Measurements from ENCODE around the gene HOTAIR. TPM values are rescaled to one million over a fixed set of nuclear protein-coding genes. Genes with fewer than 3 reads are reported as not detected.

The HOTAIR gene
- total RNA-seq (2022; extraction: Qiagen RNA extraction; ENCODE audit: low read depth) = 0.16 to 0.24 TPM (median 0.18 TPM) in 3 of 5 replicates, not detected in the others

DNA sequence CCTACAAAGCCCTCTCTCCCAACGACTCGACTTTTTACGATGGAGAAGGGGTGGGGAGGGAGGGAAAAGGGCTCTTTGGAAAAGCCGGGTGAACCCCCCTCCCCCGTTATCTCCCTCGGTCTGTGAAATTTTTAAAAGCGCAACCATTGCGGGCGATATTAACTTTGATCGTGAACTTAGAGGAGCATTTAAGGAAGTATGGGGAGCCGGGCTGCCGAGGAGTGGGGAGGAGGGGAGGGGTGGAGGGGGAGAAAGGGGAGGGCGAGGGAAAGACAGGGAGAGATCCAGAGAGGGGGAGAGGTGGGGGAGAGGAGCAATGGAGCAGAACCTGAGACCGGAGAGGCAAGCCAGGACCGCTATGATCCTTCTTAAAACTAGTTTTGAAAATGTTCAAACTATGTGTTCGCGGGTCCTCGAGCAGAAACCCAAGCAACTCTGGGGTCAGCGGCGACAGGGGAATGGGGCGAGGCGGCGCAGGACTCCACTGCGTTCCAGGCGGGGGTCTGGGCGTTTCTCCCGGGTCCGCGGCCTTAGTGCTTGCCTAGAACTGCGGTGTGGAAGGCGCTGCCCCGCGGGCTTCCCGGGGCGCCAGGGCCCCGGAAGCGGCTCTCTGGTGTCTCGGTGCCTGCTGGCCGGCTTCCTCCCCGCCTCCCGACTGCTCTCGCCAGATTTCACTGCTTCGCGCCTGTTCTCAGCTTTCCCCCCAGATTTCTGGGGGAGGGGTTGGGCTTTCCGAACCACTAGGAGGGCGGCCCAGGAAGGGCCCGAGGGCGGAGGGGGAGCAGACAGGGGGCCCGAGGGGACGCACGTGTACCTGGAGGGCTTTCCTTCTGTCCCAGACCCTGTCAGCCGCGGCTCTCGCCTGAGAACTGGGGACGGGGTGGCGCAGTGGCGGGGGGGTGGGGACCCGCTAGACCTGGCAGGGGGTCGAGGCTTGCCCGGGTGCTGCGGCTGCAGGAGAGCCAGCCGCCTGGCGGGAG, at the start of gene HOTAIR:
HOTAIR (minus strand) TSS at position 871 of the 980 bp plus-strand sequence.

DNA sequence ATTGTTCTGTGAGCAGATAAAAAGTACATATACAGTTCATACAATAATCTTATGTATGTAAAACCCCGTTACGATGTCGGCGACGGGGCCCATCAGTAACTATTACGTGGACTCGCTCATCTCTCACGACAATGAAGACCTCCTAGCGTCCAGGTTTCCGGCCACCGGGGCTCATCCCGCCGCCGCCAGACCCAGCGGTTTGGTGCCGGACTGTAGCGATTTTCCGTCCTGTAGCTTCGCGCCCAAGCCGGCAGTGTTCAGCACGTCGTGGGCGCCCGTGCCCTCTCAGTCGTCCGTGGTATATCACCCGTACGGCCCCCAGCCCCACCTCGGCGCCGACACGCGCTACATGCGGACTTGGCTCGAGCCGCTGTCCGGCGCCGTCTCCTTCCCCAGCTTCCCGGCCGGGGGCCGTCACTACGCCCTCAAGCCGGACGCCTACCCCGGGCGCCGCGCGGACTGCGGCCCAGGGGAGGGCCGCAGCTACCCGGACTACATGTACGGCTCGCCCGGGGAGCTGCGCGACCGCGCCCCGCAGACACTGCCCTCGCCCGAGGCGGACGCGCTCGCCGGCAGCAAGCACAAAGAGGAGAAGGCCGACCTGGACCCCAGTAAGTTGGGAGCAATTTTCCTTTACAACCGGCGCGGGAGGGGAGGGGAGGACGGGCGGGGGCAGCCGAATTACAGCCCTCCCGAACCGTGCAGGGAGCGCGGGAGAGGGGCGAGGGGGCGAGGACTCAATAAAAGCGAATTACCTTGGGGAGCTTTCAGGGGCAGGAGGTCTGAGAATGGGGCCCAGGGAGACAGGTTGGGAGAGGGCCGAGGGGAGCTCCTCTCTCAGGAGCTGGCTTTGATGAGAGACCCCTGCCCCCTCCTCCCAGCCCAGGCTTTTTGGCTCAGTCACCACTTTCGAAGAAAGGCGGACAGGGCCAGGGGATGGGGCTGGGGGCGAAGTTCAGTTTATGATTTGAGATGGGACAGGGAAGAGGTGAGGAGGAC, 25.7 kb upstream of the HOTAIR start, which contains the start of gene HOXC9:
HOXC9 (plus strand) TSS at position 46 of the 999 bp plus-strand sequence; CDS start at position 74, 28 bp downstream.

DNA sequence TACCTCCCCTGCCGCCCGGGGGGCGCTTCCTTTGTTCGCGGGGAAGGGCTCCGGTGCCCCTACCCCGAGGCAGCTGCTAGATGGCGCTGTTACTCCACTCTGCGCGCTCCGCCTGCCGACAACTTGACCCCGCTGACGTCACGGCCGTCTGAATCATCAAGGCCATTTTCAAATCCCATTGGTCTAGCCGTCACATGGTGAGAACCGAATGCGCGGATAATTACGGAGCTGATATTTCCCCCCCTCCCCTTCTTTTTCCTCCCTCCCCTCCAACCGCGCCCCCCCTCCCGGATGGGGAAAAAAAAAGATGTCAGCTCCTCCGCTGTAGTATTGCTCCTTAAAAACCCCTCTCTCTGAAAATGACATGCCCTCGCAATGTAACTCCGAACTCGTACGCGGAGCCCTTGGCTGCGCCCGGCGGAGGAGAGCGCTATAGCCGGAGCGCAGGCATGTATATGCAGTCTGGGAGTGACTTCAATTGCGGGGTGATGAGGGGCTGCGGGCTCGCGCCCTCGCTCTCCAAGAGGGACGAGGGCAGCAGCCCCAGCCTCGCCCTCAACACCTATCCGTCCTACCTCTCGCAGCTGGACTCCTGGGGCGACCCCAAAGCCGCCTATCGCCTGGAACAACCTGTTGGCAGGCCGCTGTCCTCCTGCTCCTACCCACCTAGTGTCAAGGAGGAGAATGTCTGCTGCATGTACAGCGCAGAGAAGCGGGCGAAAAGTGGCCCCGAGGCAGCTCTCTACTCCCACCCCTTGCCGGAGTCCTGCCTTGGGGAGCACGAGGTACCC, 10.3 kb upstream of the HOTAIR start, which contains the start of gene HOXC10:
HOXC10 (plus strand) TSS at position 246 of the 791 bp plus-strand sequence; CDS start at position 360, 114 bp downstream.

DNA sequence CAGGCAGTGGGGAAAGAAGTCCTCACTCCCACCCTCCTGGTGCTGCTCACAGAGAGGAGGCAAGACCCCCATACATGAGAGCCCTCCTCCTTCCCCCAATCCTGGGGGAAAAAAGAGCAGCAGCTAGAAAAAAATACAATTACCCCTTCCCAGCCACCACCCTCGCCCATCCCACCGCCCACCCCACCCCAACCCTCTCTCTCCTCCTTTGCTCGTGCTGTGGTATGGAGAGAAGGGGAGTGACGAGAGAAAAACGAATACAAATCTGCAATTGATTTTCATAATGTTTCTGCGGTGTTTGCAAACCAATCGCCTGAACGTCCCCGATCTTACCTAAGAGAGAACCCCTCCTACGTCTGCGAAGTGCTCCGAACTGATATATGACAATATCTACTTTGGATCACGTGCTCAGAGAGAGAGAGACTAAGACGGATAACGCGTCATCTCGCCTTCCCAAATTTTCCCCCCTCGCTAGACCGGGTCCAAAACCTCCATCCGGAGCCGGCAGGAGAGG, 2.0 kb downstream of the HOTAIR start, which contains the start of gene HOXC11:
HOXC11 (plus strand) TSS at position 405 of the 514 bp plus-strand sequence. CDS start 116 bp downstream, outside the sequence.

DNA sequence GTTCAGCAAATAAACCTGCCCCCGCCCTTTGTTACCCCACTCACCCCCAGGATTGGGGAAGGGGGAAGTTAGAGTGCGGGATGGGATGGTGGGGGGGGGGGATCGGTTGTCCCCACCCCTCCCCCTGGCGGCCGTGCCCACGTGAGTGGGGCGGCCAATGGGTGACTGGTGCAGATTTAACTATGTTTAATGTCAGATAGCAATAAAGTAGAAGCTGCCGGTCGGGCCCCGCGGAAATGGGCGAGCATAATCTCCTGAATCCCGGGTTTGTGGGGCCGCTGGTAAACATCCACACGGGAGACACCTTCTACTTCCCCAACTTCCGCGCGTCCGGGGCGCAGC, 20.1 kb downstream of the HOTAIR start, which contains the start of gene HOXC12:
HOXC12 (plus strand) TSS at position 210 of the 342 bp plus-strand sequence; CDS start at position 237, 27 bp downstream.

DNA sequence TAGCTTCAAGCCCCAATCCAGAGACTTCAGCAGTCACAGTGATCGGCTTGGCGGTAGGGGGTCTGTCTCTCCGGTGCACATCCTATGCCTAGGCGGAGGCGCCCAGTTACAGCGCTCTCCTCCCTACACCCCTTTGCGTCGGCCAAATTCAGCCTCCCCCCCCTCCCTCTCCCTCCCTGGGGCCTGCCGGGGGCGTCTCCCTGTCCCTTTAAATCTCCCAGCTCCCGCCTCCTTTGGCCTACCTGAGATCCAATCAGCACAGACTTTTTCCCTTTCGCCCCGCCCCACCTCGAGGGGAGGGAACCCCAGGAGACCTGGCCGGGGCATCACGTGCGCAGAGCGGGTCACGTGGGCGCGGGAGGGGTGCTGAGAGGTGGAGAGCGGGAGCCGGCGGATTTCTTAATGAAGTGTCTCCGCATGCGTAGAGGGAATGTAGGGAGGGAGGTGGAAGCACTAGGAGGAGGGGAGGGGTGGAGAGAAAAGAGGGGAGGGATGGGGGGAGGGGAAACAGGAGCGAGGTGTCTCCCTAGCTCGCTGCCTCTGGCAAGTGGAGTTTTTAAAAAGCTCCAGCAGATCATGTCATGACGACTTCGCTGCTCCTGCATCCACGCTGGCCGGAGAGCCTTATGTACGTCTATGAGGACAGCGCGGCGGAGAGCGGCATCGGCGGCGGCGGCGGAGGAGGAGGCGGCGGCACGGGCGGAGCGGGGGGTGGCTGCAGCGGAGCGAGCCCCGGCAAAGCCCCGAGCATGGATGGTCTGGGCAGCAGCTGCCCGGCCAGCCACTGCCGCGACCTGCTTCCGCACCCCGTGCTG, 36.2 kb downstream of the HOTAIR start, which contains the start of gene HOXC13:
HOXC13 (plus strand) TSS at position 506 of the 815 bp plus-strand sequence; CDS start at position 582, 76 bp downstream.

Other genes with a start within 250 kb of the HOTAIR start
- 19.3 to 25.6 TPM (median 21.0 TPM) in 5 replicates for gene CALCOCO1, start 247.5 kb downstream of the HOTAIR start, total RNA-seq (2022; extraction: Qiagen RNA extraction; ENCODE audit: low read depth)
- not detected in 5 replicates for gene CISTR, start 223.0 kb downstream of the HOTAIR start, total RNA-seq (2022; extraction: Qiagen RNA extraction; ENCODE audit: low read depth)
- 7.5 to 12.4 TPM (median 8.7 TPM) in 5 replicates for gene HOXC13, start 36.1 kb downstream of the HOTAIR start, total RNA-seq (2022; extraction: Qiagen RNA extraction; ENCODE audit: low read depth)
- not detected in 5 replicates for gene HOXC12, start 20.1 kb downstream of the HOTAIR start, total RNA-seq (2022; extraction: Qiagen RNA extraction; ENCODE audit: low read depth)
- gene HOXC11, start 1.8 kb downstream of the HOTAIR start, total RNA-seq (2022; extraction: Qiagen RNA extraction; ENCODE audit: low read depth) = 0.38 to 0.57 TPM (median 0.44 TPM) in 5 replicates
- gene HOXC10, start 10.2 kb upstream of the HOTAIR start, total RNA-seq (2022; extraction: Qiagen RNA extraction; ENCODE audit: low read depth) = 2.2 to 3.1 TPM (median 2.8 TPM) in 5 replicates
- 10.6 to 13.6 TPM (median 12.5 TPM) in 5 replicates for gene HOXC9, start 25.2 kb upstream of the HOTAIR start, total RNA-seq (2022; extraction: Qiagen RNA extraction; ENCODE audit: low read depth)
- gene HOXC8, start 34.0 kb upstream of the HOTAIR start, total RNA-seq (2022; extraction: Qiagen RNA extraction; ENCODE audit: low read depth) = 4.3 to 5.9 TPM (median 5.3 TPM) in 5 replicates
- gene HOXC6, start 53.5 kb upstream of the HOTAIR start, total RNA-seq (2022; extraction: Qiagen RNA extraction; ENCODE audit: low read depth) = 3.8 to 4.9 TPM (median 4.6 TPM) in 5 replicates
- gene HOXC5, start 58.1 kb upstream of the HOTAIR start, total RNA-seq (2022; extraction: Qiagen RNA extraction; ENCODE audit: low read depth) = 0.50 to 1.2 TPM (median 1.0 TPM) in 5 replicates
- gene HOXC4, start 78.9 kb upstream of the HOTAIR start, total RNA-seq (2022; extraction: Qiagen RNA extraction; ENCODE audit: low read depth) = 2.4 to 4.2 TPM (median 4.0 TPM) in 5 replicates
- gene SMUG1, start 214.0 kb upstream of the HOTAIR start, total RNA-seq (2022; extraction: Qiagen RNA extraction; ENCODE audit: low read depth) = 24.1 to 34.5 TPM (median 34.3 TPM) in 5 replicates